ENCODE results near the gene TPP1.

The TPP1 gene

DNA sequence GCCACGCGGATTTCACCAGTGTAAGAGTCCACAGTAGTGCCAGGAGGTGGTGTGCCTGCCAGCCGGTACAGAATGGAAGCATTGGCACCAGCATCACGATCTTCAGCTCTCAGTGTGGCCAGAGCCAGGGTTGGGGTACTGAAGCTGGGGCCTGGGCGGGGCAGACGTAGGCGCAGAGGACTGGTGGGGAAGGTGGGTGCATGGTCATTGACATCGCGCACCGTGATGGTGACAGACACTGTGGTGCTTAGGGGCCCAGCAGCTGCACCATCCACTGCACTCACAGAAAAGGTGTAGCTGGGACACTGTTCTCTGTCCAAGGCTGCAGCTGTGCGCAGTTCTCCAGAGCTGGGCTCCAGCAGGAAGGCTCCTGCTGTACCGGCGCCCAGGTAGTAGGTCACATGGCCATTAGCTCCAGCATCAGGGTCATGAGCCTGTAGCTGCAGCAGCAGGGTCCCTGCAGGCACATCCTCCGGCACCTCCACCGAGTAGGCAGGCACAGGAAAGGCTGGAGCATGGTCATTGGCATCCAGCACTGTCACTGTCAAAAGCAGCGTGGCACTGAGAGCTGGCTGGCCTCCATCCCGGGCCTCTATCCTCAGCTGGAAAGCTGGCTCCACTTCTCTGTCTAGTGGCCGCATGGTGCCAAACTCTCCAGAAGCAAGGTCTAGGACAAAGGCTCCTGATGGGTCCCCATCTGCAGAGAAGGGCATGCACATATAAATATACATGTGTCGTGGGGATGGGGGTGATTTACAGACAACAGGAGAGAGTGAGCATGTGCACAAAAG lies 7.9 kb upstream of the TPP1 start:
- no peak for DNase-seq

DNA sequence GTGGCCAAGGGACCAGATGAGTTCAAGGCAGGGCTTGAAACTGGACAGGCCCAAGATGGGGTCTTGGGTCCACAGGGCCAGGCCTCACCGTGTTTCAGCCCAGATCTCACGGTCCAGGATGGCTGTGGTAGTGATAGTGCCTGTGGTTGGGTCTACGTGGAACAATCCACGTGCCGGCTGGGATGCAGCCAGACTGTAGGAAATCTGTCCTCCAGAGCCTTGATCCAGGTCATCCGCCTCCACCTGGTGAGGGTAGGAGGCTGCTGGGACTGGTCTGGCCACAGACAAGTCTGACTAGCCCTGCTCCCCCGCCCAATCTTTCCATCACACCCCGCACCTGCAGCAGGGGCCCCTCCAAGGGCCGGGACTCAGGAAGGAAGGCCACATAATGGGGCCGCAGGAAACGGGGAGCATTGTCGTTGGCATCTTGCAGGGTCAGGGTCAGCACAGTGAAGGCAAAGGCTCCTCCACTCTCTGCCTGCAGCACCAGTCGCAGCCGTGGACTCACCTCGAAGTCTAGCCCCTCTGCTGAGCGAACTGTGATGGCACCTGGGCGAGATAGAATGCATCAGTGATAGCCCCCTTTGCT lies 6.7 kb upstream of the TPP1 start:
- DNase-seq, result no peak

DNA sequence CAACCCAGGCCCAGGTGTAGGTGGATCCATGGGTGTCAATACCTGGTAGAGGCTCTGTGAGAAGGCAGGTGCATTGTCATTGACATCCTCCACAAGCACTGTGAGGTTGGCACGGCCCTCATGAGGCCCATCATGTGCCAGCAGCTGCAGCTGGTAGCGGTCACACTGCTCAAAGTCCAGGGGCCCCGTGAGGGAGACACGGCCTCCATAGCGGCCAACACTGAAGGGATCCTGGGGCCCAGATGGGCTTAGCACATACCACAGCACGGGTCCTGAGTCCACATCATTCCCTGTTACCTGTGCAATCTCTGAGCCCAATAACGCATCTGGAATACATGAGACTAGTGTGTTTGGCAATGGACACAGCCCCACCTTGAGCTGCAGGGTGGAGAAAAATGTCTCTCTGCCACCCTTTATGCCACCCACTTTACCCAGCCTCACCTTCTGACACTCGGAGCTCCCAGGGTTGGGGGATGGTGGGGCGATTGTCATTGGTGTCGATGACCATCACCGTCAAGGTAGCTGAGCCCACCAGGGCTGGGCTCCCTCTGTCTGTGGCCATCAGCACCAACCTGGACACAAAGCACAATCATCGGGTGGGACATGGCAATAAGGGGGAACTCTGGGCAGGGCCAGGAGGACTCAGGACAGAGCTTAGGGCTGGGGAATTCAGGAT lies 6.1 kb upstream of the TPP1 start:
- no peak for DNase-seq

GRCh38 chr11:6623391-6624363 lies 4.5 kb upstream of the TPP1 start:
- DNase-seq, result no peak

- DNase-seq, result no peak
Observed at GRCh38 chr11:6622261-6623171, 3.3 kb upstream of the TPP1 start.

GRCh38 chr11:6621711-6622211 lies 2.5 kb upstream of the TPP1 start:
- DNase-seq, result no peak

- no peak for DNase-seq
Observed at GRCh38 chr11:6620636-6621035, 1.4 kb upstream of the TPP1 start.

- DNase-seq, result peak; percentile 42
Observed at GRCh38 chr11:6618117-6619003, 862 bp downstream of the TPP1 start.

DNA sequence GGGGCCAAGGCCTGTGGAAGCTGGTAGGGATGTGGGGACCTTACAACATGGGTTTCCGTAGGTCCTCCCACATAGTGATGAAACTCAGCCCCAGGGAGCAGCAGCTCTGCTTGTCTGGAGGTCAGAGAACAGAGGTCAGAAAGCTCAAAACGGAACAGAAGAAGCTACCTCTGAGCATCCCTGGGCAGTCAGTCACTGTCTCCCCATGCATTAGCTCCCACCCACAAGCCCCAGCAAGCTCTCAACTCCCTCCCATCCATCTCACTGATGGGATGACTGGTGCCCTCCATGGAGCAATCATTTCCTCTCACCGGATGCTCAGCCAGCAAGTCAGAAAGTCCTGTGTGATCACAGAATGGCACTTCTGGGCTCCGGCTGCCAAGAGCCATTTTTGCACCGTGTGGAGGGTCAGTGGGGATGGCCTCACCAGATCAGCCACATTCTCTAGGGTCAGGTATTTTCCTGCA lies 1.9 kb downstream of the TPP1 start:
- DNase-seq, result no peak

DNA sequence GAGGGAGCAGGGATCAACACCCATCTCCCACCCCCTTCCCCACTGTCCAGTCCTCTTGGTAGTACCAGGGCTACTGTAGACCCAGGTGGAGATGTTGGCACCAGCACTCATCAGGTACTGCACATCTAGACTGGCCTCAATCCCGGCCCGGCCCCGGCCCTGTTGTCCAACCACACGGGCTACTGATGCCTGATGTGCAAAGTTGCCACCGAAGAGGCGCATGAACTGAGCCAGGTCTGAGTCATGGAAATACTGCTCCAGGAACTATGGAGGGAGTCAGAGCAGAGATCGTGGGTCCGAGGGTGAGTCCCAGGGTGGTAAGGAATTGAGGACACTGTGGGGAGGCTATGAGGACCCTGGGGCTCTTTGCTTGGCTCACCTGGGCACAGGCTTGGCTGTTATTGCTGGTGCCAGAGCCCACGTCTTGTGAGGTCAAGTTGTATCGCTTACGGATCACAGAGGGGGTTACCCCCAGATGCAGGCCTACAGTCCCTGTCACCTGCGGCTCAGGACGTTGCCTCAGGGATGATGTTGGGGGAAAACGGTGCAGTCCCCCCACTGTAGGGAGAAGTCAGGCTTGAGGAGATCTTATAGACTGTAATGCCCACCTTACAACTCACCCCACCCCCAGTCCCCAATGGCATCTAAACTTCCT lies 2.5 kb downstream of the TPP1 start:
- no peak for DNase-seq

- DNase-seq, result no peak
Observed at GRCh38 chr11:6615882-6616585, 3.2 kb downstream of the TPP1 start.

DNA sequence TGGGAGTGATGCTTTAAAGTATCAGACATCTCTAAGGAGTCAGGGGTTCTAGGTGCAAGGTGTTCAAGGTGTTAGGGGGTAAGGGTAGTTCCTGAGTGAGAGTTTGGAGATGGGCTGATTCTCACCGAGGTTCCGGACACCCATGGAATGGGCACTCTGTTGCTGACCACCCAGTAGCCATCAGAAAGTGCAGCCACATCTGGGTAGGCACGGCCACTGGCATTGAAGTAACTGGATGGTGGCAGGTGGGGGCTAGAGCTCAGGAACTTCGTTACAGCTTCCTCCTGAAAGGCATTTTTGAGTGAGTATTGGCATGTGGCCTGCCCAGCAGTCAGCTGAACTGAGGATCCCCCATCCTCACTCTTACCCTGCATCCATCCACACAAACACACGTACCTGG lies 4.2 kb downstream of the TPP1 start:
- no peak for DNase-seq

GRCh38 chr11:6614446-6614845 lies 4.8 kb downstream of the TPP1 start:
- no peak for DNase-seq

DNA sequence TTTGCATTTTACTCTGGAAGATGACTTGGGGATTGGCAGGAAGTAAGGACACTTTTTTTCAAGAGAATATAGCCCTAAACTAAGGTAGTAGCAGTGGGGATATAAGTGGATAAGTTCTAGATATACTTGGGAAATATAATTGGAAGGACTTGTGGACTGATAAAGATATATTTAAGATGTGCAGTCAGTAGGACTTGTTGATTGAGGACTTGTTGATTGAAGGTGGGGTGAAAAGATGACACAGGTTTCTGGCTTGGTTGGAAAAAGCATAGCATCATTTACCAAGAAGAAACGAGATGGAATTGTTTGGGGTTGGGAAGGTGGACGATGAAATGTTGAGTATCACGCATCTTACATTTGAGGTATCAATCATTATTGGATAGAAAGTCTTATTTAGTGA lies 5.7 kb downstream of the TPP1 start:
- no peak for DNase-seq

- peak; percentile 82 for DNase-seq
Observed at GRCh38 chr11:6612213-6613041, 6.8 kb downstream of the TPP1 start, which contains the start of gene TAF10. TSS of gene TAF10 (minus strand) at chr11:6612216. CDS start at chr11:6612189, 27 bp downstream.

GRCh38 chr11:6611963-6612212 lies 7.3 kb downstream of the TPP1 start:
- DNase-seq, result no peak

DNA sequence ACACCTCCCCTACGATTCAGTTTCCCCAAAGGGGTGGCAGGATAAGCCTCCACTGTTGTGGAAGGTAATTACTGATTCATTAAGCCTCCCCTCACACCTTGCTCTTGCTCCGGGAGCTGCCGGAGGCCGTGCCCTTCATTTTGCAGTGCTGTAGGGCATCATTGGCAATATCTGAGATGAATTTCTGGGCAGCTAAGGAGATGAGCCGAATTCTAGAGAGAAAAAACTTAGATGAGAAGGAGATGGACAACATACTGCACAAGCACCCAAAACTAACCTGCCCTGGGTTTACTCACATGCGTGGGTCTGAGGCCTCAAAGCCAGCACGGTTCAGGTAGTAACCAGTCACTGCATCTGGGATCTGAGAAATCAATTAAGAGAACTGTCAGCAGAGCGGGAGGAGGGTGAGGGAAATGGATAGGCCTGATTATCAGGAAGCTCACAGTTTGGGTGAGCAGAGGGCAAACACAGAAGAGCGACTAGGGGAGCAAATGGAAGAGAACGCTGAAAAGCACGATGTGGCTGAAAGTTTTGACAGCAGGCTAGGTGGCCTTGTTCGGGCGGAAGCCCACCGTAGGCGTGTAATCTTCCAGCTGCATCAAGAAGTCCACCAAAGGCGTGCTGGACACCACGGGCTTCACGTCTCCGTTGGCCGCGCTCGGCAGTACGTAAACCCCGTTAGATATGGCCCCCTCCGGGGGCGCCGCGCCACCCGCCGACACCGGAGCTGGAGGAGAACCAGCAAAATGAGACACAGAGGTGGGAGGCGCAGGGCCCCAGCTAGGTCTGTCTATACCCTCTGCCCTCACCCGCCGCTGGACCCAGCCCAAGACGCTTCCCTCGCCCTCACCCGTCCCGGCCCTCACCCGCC lies 7.9 kb downstream of the TPP1 start:
- DNase-seq, result no peak
